Measurements from ENCODE around the gene MAGEA2. TPM values are rescaled to one million over a fixed set of nuclear protein-coding genes. Genes with fewer than 3 reads are reported as not detected.

The MAGEA2 gene
- total and polyA plus RNA-seq, 2 experiments from 2014 or later: not detected

Other genes with a start within 250 kb of the MAGEA2 start
- gene GABRQ, start 115.9 kb downstream of the MAGEA2 start, total RNA-seq (2014; rRNA removed; shearing (Covaris generic)): not detected in 2 replicates
- gene GABRQ, start 115.9 kb downstream of the MAGEA2 start, polyA plus RNA-seq (2016; fragmentation: Nextera tagmentation; extraction: Ambion mirVana): not detected in 2 replicates
- gene MAGEA3, start 55.0 kb downstream of the MAGEA2 start, total RNA-seq (2014; rRNA removed; shearing (Covaris generic)): not detected in 2 replicates
- not detected in 2 replicates for gene MAGEA3, start 55.0 kb downstream of the MAGEA2 start, polyA plus RNA-seq (2016; fragmentation: Nextera tagmentation; extraction: Ambion mirVana)
- not detected in 2 replicates for gene CSAG2, start 44.6 kb downstream of the MAGEA2 start, total RNA-seq (2014; rRNA removed; shearing (Covaris generic))
- not detected in 2 replicates for gene CSAG2, start 44.6 kb downstream of the MAGEA2 start, polyA plus RNA-seq (2016; fragmentation: Nextera tagmentation; extraction: Ambion mirVana)
- not detected in 2 replicates for gene MAGEA2B, start 39.2 kb downstream of the MAGEA2 start, total RNA-seq (2014; rRNA removed; shearing (Covaris generic))
- not detected in 2 replicates for gene MAGEA2B, start 39.2 kb downstream of the MAGEA2 start, polyA plus RNA-seq (2016; fragmentation: Nextera tagmentation; extraction: Ambion mirVana)
- not detected in 2 replicates for gene CSAG1, start 20.1 kb downstream of the MAGEA2 start, total RNA-seq (2014; rRNA removed; shearing (Covaris generic))
- 0.24 TPM in 1 of 2 replicates, not detected in the other for gene CSAG1, start 20.1 kb downstream of the MAGEA2 start, polyA plus RNA-seq (2016; fragmentation: Nextera tagmentation; extraction: Ambion mirVana)
- 0.54 TPM in 1 of 2 replicates, not detected in the other for gene MAGEA12, start 20.1 kb downstream of the MAGEA2 start, total RNA-seq (2014; rRNA removed; shearing (Covaris generic))
- 0.18 and 0.27 TPM in 2 replicates for gene MAGEA12, start 20.1 kb downstream of the MAGEA2 start, polyA plus RNA-seq (2016; fragmentation: Nextera tagmentation; extraction: Ambion mirVana)
- gene CSAG3, start 5.4 kb upstream of the MAGEA2 start, total RNA-seq (2014; rRNA removed; shearing (Covaris generic)): not detected in 2 replicates
- not detected in 2 replicates for gene CSAG3, start 5.4 kb upstream of the MAGEA2 start, polyA plus RNA-seq (2016; fragmentation: Nextera tagmentation; extraction: Ambion mirVana)
- gene MAGEA6, start 15.8 kb upstream of the MAGEA2 start, total RNA-seq (2014; rRNA removed; shearing (Covaris generic)): not detected in 2 replicates
- gene MAGEA6, start 15.8 kb upstream of the MAGEA2 start, polyA plus RNA-seq (2016; fragmentation: Nextera tagmentation; extraction: Ambion mirVana): not detected in 2 replicates
- gene CETN2, start 76.9 kb upstream of the MAGEA2 start, total RNA-seq (2014; rRNA removed; shearing (Covaris generic)): 51.7 and 73.7 TPM in 2 replicates
- gene CETN2, start 76.9 kb upstream of the MAGEA2 start, polyA plus RNA-seq (2016; fragmentation: Nextera tagmentation; extraction: Ambion mirVana): 72.0 and 74.5 TPM in 2 replicates
- gene NSDHL, start 77.2 kb upstream of the MAGEA2 start, total RNA-seq (2014; rRNA removed; shearing (Covaris generic)): 8.3 and 11.2 TPM in 2 replicates
- gene NSDHL, start 77.2 kb upstream of the MAGEA2 start, polyA plus RNA-seq (2016; fragmentation: Nextera tagmentation; extraction: Ambion mirVana): 24.0 and 25.2 TPM in 2 replicates
- 4.5 and 7.2 TPM in 2 replicates for gene ZNF185, start 144.2 kb upstream of the MAGEA2 start, total RNA-seq (2014; rRNA removed; shearing (Covaris generic))
- 3.7 and 4.0 TPM in 2 replicates for gene ZNF185, start 144.2 kb upstream of the MAGEA2 start, polyA plus RNA-seq (2016; fragmentation: Nextera tagmentation; extraction: Ambion mirVana)
- not detected in 2 replicates for gene PNMA5, start 240.3 kb upstream of the MAGEA2 start, total RNA-seq (2014; rRNA removed; shearing (Covaris generic))
- not detected in 2 replicates for gene PNMA5, start 240.3 kb upstream of the MAGEA2 start, polyA plus RNA-seq (2016; fragmentation: Nextera tagmentation; extraction: Ambion mirVana)

All from GM23248 (cell line).